Retinal pigment epithelial cell (primary cell): ENCODE results near the gene JMJD4.

Source experiments
- DNase-seq: peaks from one replicate; pipeline ENCODE4 v3.0.0-alpha.2; 2010; ENCODE audit warnings: low read depth
- H3K4me3 ChIP-seq: 2 replicates; pipeline ENCODE4 v1.5.1; 2011; ENCODE audit warnings: mild to moderate bottlenecking, low read length, control low read depth, moderate library complexity
- TF ChIP-seq, protein P1 (sequence below): conservative IDR thresholded peaks from 2 replicates; pipeline ENCODE4 v1.5.1; 2011; ENCODE audit warnings: low read depth, low read length, control low read depth, inconsistent platforms

JMJD4 gene

DNA sequence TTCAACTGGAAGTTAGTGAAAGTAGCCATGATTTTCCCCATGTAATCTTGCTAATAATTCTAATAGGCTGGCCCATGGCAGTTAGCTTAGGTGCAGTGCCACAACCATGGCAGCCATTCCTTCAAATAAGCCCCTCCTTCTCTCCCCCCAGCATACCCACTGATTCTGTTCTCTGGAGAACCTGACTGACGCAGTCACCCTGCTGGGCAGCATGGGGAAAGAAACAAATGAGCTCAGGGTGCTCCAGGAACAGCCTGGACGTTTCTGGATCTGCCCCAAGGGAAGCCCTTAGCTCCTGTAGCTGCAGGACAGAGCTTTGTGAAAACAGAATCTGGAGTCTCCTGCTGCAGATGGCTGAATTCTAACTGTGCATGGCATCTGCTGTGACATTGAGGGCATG lies 22.7 kb upstream of the JMJD4 start:
- DNase-seq: no peak
- H3K4me3 ChIP-seq: no peak overlapping the region
- TF ChIP-seq, protein P1, sequence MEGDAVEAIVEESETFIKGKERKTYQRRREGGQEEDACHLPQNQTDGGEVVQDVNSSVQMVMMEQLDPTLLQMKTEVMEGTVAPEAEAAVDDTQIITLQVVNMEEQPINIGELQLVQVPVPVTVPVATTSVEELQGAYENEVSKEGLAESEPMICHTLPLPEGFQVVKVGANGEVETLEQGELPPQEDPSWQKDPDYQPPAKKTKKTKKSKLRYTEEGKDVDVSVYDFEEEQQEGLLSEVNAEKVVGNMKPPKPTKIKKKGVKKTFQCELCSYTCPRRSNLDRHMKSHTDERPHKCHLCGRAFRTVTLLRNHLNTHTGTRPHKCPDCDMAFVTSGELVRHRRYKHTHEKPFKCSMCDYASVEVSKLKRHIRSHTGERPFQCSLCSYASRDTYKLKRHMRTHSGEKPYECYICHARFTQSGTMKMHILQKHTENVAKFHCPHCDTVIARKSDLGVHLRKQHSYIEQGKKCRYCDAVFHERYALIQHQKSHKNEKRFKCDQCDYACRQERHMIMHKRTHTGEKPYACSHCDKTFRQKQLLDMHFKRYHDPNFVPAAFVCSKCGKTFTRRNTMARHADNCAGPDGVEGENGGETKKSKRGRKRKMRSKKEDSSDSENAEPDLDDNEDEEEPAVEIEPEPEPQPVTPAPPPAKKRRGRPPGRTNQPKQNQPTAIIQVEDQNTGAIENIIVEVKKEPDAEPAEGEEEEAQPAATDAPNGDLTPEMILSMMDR: no peak

DNA sequence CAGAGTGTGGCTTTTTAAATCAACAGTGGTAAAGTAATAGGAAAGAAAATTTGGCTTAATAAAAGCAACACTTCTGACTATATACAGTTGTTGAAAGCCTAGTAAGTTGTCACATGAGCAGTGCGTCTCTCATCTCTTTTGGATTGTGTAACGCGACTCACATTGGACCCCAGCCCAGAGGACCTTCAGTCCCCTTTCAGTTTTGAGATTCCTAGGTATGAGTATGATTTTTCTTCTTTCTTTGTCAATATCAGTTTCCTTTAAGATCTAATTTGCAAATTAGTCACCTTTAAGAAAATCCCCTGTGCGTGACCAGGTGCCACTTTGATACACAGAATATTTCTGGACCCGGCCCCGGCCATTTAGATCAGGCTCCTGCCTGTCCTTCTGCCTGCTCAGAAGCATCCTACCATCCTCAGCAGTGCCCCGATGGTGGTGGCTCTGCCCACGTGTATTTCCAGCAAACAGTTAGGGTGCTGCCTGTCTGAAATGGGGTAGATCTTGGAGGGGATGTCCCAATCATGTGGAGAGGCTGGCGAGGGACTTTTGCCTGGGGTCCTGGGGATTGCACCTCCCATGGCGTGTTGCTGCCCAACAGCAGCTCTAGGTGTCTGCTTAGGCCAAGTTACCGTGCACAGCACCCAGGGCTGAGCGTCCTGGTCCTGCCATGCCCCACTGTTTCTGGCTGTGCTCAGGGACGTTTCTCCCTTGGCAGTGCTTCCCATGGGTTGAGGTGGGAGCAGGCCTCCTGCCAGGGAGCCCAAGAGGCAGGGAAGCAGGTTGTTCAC lies 21.3 kb upstream of the JMJD4 start:
- DNase-seq: no peak
- TF ChIP-seq, protein P1: no peak
- no peak overlapping the region for H3K4me3 ChIP-seq

DNA sequence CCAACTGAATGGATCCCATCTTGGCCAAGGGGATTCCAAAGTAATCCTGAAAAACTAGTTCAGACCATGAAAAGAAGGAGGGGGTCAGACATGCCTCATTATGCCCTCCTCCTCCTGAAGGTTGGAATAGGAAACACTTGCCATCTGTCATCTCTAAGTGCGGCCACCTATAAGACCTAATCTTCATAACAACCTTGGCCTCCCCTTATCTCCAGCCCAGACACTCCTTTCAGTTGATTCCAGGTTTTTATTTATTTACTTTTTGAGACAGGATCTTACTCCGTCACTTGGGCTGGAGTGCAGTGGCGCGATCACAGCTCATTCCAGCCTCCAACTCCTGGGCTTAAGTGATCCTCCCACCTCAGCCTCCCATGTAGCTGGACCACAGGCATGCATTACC lies 19.9 kb upstream of the JMJD4 start:
- TF ChIP-seq, protein P1: no peak
- no peak for DNase-seq
- H3K4me3 ChIP-seq: no peak overlapping the region

DNA sequence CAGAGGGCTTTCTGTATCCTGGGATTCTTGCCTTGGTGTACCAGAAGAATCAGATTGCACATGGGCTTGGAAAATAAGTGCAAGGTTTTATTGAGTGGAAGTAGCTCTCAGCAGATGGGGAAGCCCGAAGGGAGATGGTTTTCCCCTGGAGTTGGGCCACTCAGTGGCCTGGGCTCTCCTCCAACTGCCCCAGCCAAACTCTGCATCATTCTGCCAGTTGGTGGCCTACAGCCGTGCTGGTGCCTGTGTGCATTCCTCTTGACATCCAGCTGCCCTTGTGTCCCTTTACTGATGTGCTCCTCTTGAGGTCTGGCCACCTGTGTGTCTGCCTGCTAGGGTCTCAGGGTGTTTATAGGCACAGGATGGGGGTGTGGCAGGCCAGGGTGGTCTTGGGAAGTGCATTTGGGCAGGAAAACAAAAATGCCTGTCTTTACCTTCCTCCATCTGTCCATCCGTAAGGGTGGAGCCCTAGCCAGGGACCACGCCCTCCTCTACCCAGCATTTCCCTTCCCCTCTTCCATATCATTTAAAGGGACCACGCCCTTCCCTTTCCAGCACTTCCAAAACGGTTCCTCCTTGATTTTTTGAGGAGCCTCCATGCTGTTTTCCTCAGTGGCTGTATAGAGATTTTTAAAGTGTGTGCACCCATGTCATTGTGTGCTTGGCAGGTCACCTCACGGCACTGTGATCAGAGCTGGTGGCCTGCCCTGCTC lies 19.1 kb upstream of the JMJD4 start:
- TF ChIP-seq, protein P1: no peak
- no peak for DNase-seq
- no peak overlapping the region for H3K4me3 ChIP-seq

DNA sequence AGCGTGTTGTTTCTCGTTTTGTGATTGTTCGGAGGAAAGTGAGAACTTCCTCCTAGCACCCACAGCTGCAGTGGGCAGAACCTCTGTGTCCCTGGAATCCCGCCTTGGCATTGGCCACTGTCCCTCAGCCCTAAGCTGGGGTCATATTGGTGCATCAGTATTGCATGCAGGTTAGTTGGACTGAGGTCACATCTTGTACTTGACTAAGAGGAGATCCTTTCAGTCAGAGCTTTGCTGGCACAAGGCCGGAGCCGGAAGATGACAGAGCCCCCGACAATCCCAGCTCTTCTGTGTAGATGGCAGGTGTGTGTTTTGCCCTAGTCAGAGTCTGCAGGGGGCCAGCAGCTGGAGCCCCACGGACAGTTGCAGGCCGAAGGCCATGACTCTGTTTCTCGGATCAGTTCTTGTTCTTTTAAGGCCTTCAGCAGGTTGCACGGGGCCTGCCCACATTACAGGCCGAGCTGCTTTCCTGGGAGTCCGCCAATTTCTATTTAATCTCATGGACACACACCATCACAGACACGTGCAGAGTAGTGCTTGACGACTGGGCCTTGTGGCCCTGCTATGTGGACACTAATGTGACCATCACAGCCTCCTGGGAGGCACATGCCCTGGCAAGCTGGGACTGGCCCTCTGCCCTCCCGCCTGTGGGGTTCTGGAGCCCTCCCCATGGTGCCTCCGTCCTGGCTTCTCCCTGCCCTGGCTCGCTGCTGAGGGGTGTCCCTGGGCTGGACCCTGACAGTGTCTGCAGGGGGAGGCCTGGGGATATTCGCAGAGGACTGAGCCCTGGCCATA lies 15.0 kb upstream of the JMJD4 start:
- TF ChIP-seq, protein P1: no peak
- no peak for DNase-seq
- no peak overlapping the region for H3K4me3 ChIP-seq

DNA sequence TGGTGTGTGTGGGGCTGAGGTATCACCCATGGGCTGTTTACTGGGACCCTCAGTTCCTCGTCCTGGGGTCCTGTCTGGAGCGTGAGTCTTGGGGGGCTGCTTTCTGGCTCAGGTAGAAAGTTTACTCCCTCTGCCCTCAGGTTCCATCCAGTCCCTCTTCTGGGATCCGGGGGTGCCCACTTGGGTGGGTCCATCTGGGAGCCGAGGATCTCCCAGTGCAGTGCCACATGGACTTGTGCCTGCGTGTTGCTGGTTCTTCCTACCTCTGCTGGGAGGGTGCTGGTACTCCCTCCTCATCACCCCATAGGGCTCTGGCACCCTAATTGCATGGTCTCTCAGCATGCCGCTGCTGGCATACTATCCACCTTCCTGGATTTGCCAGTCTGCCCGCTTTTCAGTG lies 14.1 kb upstream of the JMJD4 start:
- TF ChIP-seq, protein P1: no peak
- no peak for DNase-seq
- H3K4me3 ChIP-seq: no peak overlapping the region
